GM18858 (cell line): ENCODE results near the gene PERM1.

ENCODE experiments used
- ATAC-seq: cut with Tn5 transposase; IDR thresholded peaks from one replicate; pipeline ENCODE4 v1.9.1; 2021; ENCODE audit not compliant: unreplicated experiment

PERM1 gene

GRCh38 chr1:936348-937264 lies 45.3 kb downstream of the PERM1 start:
- ATAC-seq: no peak

- no peak for ATAC-seq
These were observed 46.1 kb downstream of the PERM1 start for GRCh38 chr1:935751-936231.

GRCh38 chr1:934991-935750 lies 46.7 kb downstream of the PERM1 start:
- ATAC-seq: no peak

- ATAC-seq: no peak
These were observed 48.3 kb downstream of the PERM1 start for GRCh38 chr1:933603-933940.

- no peak for ATAC-seq
These were observed 48.9 kb downstream of the PERM1 start for GRCh38 chr1:932776-933602.

GRCh38 chr1:932173-932510 lies 49.8 kb downstream of the PERM1 start:
- no peak for ATAC-seq

GRCh38 chr1:931380-932172 lies 50.3 kb downstream of the PERM1 start:
- no peak for ATAC-seq

GRCh38 chr1:930633-931138 lies 51.2 kb downstream of the PERM1 start:
- ATAC-seq: no peak

GRCh38 chr1:929712-930632 lies 51.9 kb downstream of the PERM1 start:
- ATAC-seq: no peak

GRCh38 chr1:928825-929661 lies 52.9 kb downstream of the PERM1 start:
- no peak for ATAC-seq

GRCh38 chr1:927748-928147 lies 54.1 kb downstream of the PERM1 start:
- no peak for ATAC-seq

- ATAC-seq: no peak
These were observed 54.7 kb downstream of the PERM1 start for GRCh38 chr1:927234-927633.

- ATAC-seq: no peak
These were observed 56.1 kb downstream of the PERM1 start for GRCh38 chr1:925561-926421.
